ENCODE data around the gene TRAPPC1.

The TRAPPC1 gene

GRCh38 chr17:7950578-7950977 lies 18.8 kb upstream of the TRAPPC1 start:
- no peak for TF ChIP-seq CTCF (IDR thresholded peaks at IDR 0.05; ENCODE audit: low read depth, low read length)
- H3K4me3 ChIP-seq (ENCODE audit: low read depth, low read length), result no peak overlapping the region

- no peak overlapping the region for H3K4me3 ChIP-seq (ENCODE audit: low read depth, low read length)
- TF ChIP-seq CTCF (IDR thresholded peaks at IDR 0.05; ENCODE audit: low read depth, low read length), result no peak
Measured at GRCh38 chr17:7947651-7948050, 15.9 kb upstream of the TRAPPC1 start.

- TF ChIP-seq CTCF (IDR thresholded peaks at IDR 0.05; ENCODE audit: low read depth, low read length), result no peak
Measured at GRCh38 chr17:7946441-7946840, 14.7 kb upstream of the TRAPPC1 start.

GRCh38 chr17:7945651-7946050 lies 13.9 kb upstream of the TRAPPC1 start:
- no peak for TF ChIP-seq CTCF (IDR thresholded peaks at IDR 0.05; ENCODE audit: low read depth, low read length)

More at GRCh38 chr17:7946441-7946840, 14.7 kb upstream of the TRAPPC1 start:
- no peak overlapping the region for H3K4me3 ChIP-seq (ENCODE audit: low read depth, low read length)

GRCh38 chr17:7944326-7944725 lies 12.6 kb upstream of the TRAPPC1 start:
- no peak for TF ChIP-seq CTCF (IDR thresholded peaks at IDR 0.05; ENCODE audit: low read depth, low read length)
- H3K4me3 ChIP-seq (ENCODE audit: low read depth, low read length), result no peak overlapping the region

More at GRCh38 chr17:7945651-7946050, 13.9 kb upstream of the TRAPPC1 start:
- no peak overlapping the region for H3K4me3 ChIP-seq (ENCODE audit: low read depth, low read length)

- no peak overlapping the region for H3K4me3 ChIP-seq (ENCODE audit: low read depth, low read length)
- TF ChIP-seq CTCF (IDR thresholded peaks at IDR 0.05; ENCODE audit: low read depth, low read length), result no peak
Measured at GRCh38 chr17:7943291-7943690, 11.5 kb upstream of the TRAPPC1 start.

GRCh38 chr17:7940743-7941142 lies 9.0 kb upstream of the TRAPPC1 start:
- TF ChIP-seq CTCF (IDR thresholded peaks at IDR 0.05; ENCODE audit: low read depth, low read length), result no peak
- H3K4me3 ChIP-seq (ENCODE audit: low read depth, low read length), result no peak overlapping the region
